K562 (cell line): ENCODE results near the gene PNMA8A. TPM values are rescaled to one million over a fixed set of nuclear protein-coding genes. Genes with fewer than 3 reads are reported as not detected.

ENCODE experiments used
- ATAC-seq: fragments of 200-7000 bp; cut with Tn5 transposase; 3 replicates; pipeline ENCODE4 v1.9.1; 2020; ENCODE audit warnings: moderate library complexity
- BruUV-seq: library from RNA; stranded (reverse); fragments of 400-500 nt; replicated peaks from 2 replicates; lab custom pipeline; 2021; lab: Mats Ljungman, UMichigan
- CTCF ChIA-PET: fragments of 300-600 bp; formaldehyde crosslinking; extraction: SDS; loops from one replicate; lab custom pipeline; 2021; ENCODE audit warnings: low intra/inter-chr PET ratio; lab: Yijun Ruan, JAX
- POLR2A ChIA-PET: fragments of 300-600, 350-650 bp; sonication (Branson Sonifier 250); formaldehyde crosslinking; extraction: SDS; loops from one replicate; lab custom pipeline; 2021; ENCODE audit warnings: antibody characterized with exemption, inconsistent platforms; lab: Yijun Ruan, JAX
- DNase-seq, 4 experiments: peaks; one replicate each; pipeline versions ENCODE4 v3.0.0 to v3.0.0-alpha.2; 2011 to 2018; ENCODE audit warnings: low spot score in 3 of 4, mixed read lengths in 3 of 4; ENCODE audit errors: extremely low read depth in 1 of 4
- FAIRE-seq: peaks from 2 replicates; lab custom pipeline; 2011; peaks lifted over from hg19 to GRCh38; lab: Jason Lieb, UNC
- H2AFZ ChIP-seq: 2 replicates; pipeline ENCODE4 v1.6.0; 2011; ENCODE audit warnings: low read depth, low read length, control low read depth, inconsistent platforms
- H3K27ac ChIP-seq: fragments of 200-600 bp; 3 replicates; pipeline ENCODE4 v1.8.0; 2011; ENCODE audit warnings: low read depth, mild to moderate bottlenecking, control low read depth, inconsistent platforms, low read length, moderate library complexity, mixed read lengths; ENCODE audit errors: extremely low read depth
- H3K27me3 ChIP-seq, 2 experiments: fragments of 300-600 bp in 1 of 2; 2 replicates in 1 of 2; 3 replicates in 1 of 2; pipeline versions ENCODE4 v1.6.0 to v1.8.0; 2011; ENCODE audit warnings: inconsistent platforms in 2 of 2, low read length in 2 of 2, mild to moderate bottlenecking in 1 of 2, mixed read lengths in 1 of 2, moderate library complexity in 1 of 2; ENCODE audit not compliant: control insufficient read depth in 2 of 2, insufficient read depth in 2 of 2
- H3K36me3 ChIP-seq: fragments of 300-600 bp; 3 replicates; pipeline ENCODE4 v1.8.0; 2011; ENCODE audit warnings: mild to moderate bottlenecking, low read length, inconsistent platforms; ENCODE audit not compliant: control insufficient read depth, insufficient read depth
- H3K4me1 ChIP-seq, 2 experiments: fragments of 200-600 bp in 1 of 2; replicated peaks in 1 of 2; 2 replicates in 1 of 2; 3 replicates in 1 of 2; pipeline versions ENCODE4 v1.5.1 to v1.8.0; 2011; ENCODE audit warnings: inconsistent platforms in 2 of 2, low read length in 2 of 2, mild to moderate bottlenecking in 1 of 2, mixed read lengths in 1 of 2, moderate library complexity in 1 of 2; ENCODE audit not compliant: control insufficient read depth in 2 of 2, insufficient read depth in 2 of 2
- H3K4me2 ChIP-seq: 2 replicates; pipeline ENCODE4 v1.6.1; 2011; ENCODE audit warnings: low read length, control low read depth, inconsistent platforms, mixed read lengths; ENCODE audit not compliant: insufficient read depth
- H3K4me3 ChIP-seq: fragments of 200-600 bp; sonication (generic), shearing (Covaris generic); 2 replicates; pipeline ENCODE4 v1.5.1; 2016; ENCODE audit warnings: control low read depth, inconsistent platforms
- H3K79me2 ChIP-seq: fragments of 200-600 bp; 3 replicates; pipeline ENCODE4 v1.8.0; 2011; ENCODE audit warnings: low read length, inconsistent platforms; ENCODE audit not compliant: control insufficient read depth, insufficient read depth
- H3K9ac ChIP-seq, 2 experiments: 2 replicates each; pipeline versions ENCODE4 v1.6.0 to v1.6.1; 2011; ENCODE audit warnings: low read depth in 2 of 2, low read length in 2 of 2, control low read depth in 1 of 2, inconsistent platforms in 1 of 2, mild to moderate bottlenecking in 1 of 2, mixed read lengths in 1 of 2; ENCODE audit not compliant: insufficient read depth in 1 of 2
- H3K9me1 ChIP-seq: one replicate; pipeline ENCODE4 v1.6.0; 2011; ENCODE audit warnings: inconsistent platforms, mild to moderate bottlenecking, low read length, moderate library complexity; ENCODE audit not compliant: control insufficient read depth, insufficient read depth
- H3K9me3 ChIP-seq: replicated peaks from 2 replicates; pipeline ENCODE4 v1.5.1; 2011; ENCODE audit warnings: low read depth, low read length, inconsistent platforms; ENCODE audit not compliant: control insufficient read depth, insufficient read depth
- H4K20me1 ChIP-seq: replicated peaks from 2 replicates; pipeline ENCODE4 v1.6.1; 2011; ENCODE audit warnings: low read length, inconsistent platforms, mixed read lengths; ENCODE audit not compliant: control insufficient read depth, insufficient read depth
- ATF7 ChIP-seq: fragments of 450-650 bp; IDR thresholded peaks from 2 replicates; pipeline ENCODE4 v1.7.1; 2014; ENCODE audit warnings: mild to moderate bottlenecking, moderate library complexity
- BHLHE40 ChIP-seq: IDR thresholded peaks from 2 replicates; pipeline ENCODE4 v1.6.1; 2011; ENCODE audit warnings: low read length, improper control_type of control experiment
- ETV1 ChIP-seq: fragments of 450-650 bp; conservative IDR thresholded peaks from 2 replicates; pipeline ENCODE4 v1.6.1; 2016; ENCODE audit warnings: missing genetic modification characterization, control low read depth, low read depth, missing compliant biosample characterization
- FOXM1 ChIP-seq, 2 experiments: fragments of 450-650 bp in 1 of 2; sonication (generic) in 1 of 2; formaldehyde crosslinking in 1 of 2; IDR thresholded peaks; 2 replicates each; pipeline versions ENCODE4 v1.6.1 to v1.9.0; 2017 to 2022; ENCODE audit warnings: low read depth in 2 of 2, mild to moderate bottlenecking in 2 of 2, missing genetic modification reagents in 1 of 2, moderate library complexity in 1 of 2
- MCM2 ChIP-seq: fragments of 450-650 bp; IDR thresholded peaks from 2 replicates; pipeline ENCODE4 v1.6.1; 2017; ENCODE audit warnings: low read depth, mild to moderate bottlenecking
- NFYB ChIP-seq: IDR thresholded peaks from 2 replicates; pipeline ENCODE4 v1.6.1; 2011; ENCODE audit warnings: mild to moderate bottlenecking, moderate library complexity; ENCODE audit not compliant: insufficient read length; ENCODE audit errors: extremely low read depth
- NONO ChIP-seq, 2 experiments: fragments of 200-400 bp in 1 of 2; fragments of 450-650 bp in 1 of 2; formaldehyde crosslinking in 1 of 2; IDR thresholded peaks; 2 replicates each; pipeline ENCODE4 v1.6.1; 2017; ENCODE audit warnings: low read depth in 2 of 2, mild to moderate bottlenecking in 2 of 2, moderate library complexity in 2 of 2, low read length in 1 of 2
- POLR2AphosphoS2 ChIP-seq: IDR thresholded peaks from 2 replicates; pipeline ENCODE4 v1.6.1; 2012; ENCODE audit warnings: low read length, improper control_type of control experiment
- RAD51 ChIP-seq: fragments of 450-650 bp; IDR thresholded peaks from 2 replicates; pipeline ENCODE4 v1.7.1; 2016; ENCODE audit warnings: low read depth, mild to moderate bottlenecking, borderline replicate concordance
- TAL1 ChIP-seq: fragments of 450-650 bp; IDR thresholded peaks from 2 replicates; pipeline ENCODE4 v1.6.1; 2016; ENCODE audit warnings: mild to moderate bottlenecking
- ZC3H4 ChIP-seq: sonication (generic); formaldehyde crosslinking; IDR thresholded peaks from 2 replicates; pipeline ENCODE4 v1.9.0; 2021; ENCODE audit warnings: missing genetic modification reagents, borderline replicate concordance
- ZNF12 ChIP-seq: sonication (generic); formaldehyde crosslinking; IDR thresholded peaks from 2 replicates; pipeline ENCODE4 v1.4.0; 2020; ENCODE audit warnings: mild to moderate bottlenecking, missing genetic modification reagents
- ZNF436 ChIP-seq: fragments of 250-450, 450-650 bp; sonication (Bioruptor Pico); formaldehyde crosslinking; IDR thresholded peaks from 2 replicates; pipeline ENCODE4 v1.7.0; 2020; ENCODE audit warnings: mild to moderate bottlenecking
- ZNF696 ChIP-seq: fragments of 250-450 bp; sonication (Bioruptor Pico); conservative IDR thresholded peaks from 2 replicates; pipeline ENCODE4 v1.4.0; 2020; ENCODE audit warnings: mild to moderate bottlenecking, moderate library complexity
- WGBS: fragments of 100-300 bp; shearing (Covaris generic); methylation state at CpG from one replicate; pipeline ENCODE4 v1.1.6; 2016; ENCODE audit warnings: low coverage, mixed read lengths; ENCODE audit not compliant: insufficient coverage; ENCODE audit errors: missing lambda C conversion rate; 5-methylcytosine and 5-hydroxymethylcytosine counted together
- in situ Hi-C: fragments of 300-500 bp; cut with MboI; formaldehyde crosslinking; loops from 4 replicates; pipeline ENCODE4 v1.15.0; 2018; ENCODE audit warnings: inconsistent platforms, mixed read lengths
- intact Hi-C: fragments of 100-400 bp; cut with micrococcal nuclease; formaldehyde crosslinking; loops from 2 replicates; pipeline ENCODE4 v1.14.2; 2022
- polyA plus RNA-seq, 8 experiments: library from polyadenylated mRNA; depleted of rRNA in 4 of 8; stranded (reverse) in 5 of 8; unstranded in 3 of 8; fragments of >200 nt; fragmentation: Nextera tagmentation in 2 of 8; fragmentation: Illumina TruSeq in 1 of 8; extraction: Ambion mirVana in 2 of 8; extraction: Trizol in 1 of 8; gene quantifications; 2 replicates each; pipeline versions ENCODE4 v1.2.1 to v1.2.3, GENCODE V29; 2011 to 2014; ENCODE audit warnings: inconsistent platforms in 1 of 8, missing spikeins in 1 of 8
- total RNA-seq, 7 experiments: library from RNA; depleted of rRNA in 6 of 7; stranded (reverse); fragments of >200 nt in 6 of 7; fragmentation: Illumina TruSeq in 2 of 7; extraction: Trizol in 2 of 7; gene quantifications; 2 replicates each; pipeline versions ENCODE4 v1.2.1 to v1.2.3, GENCODE V29; 2011 to 2021; ENCODE audit warnings: low replicate concordance in 1 of 7
- TF ChIP-seq, protein P1 (sequence below): fragments of 450-650 bp; IDR thresholded peaks from 2 replicates; pipeline ENCODE4 v1.6.1; 2016; ENCODE audit warnings: borderline replicate concordance
- TF ChIP-seq, protein P2 (sequence below): fragments of 250-450 bp; sonication (Bioruptor Pico); IDR thresholded peaks from 2 replicates; pipeline ENCODE4 v1.5.0; 2021; ENCODE audit warnings: mild to moderate bottlenecking, borderline replicate concordance

Gene PNMA8A
- total and polyA plus RNA-seq, 9 of the 15 experiments (the other 6 are each of a cell fraction or from before 2014, with no cell fraction given) = 6.6 to 23.8 (median 14.9) TPM

DNA sequence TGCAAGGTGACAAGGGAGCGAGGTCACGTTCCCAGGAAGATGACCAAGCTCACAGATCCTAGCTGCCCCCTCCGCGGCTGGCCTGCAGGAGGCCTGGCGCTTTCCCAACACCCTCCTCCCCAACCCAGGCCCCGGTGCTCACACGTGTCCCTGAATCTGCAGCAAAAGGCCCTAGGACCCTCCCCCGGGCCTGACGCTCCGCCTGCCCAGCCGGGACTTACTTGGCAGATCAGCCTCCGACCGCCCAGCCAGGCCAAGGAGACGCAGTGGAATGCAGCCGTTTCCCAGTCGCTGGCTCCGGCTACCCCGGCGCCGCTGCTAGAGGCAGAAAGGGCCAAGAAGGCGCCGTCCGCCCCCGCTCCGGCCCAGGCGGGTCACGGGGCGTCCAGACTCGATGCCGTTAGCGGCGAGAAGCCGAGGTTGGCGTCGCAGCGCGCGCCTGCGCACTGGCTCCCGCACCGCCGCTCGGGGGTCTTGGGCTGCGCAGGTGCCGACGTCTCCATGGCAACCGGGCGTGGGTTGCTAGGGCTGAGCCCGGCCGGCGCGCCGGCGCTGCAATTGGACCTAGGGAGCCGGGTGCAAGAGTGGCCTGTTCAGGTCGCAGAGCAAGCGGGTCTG lies at the start of gene PNMA8A (continued):
- TF ChIP-seq, protein P1, sequence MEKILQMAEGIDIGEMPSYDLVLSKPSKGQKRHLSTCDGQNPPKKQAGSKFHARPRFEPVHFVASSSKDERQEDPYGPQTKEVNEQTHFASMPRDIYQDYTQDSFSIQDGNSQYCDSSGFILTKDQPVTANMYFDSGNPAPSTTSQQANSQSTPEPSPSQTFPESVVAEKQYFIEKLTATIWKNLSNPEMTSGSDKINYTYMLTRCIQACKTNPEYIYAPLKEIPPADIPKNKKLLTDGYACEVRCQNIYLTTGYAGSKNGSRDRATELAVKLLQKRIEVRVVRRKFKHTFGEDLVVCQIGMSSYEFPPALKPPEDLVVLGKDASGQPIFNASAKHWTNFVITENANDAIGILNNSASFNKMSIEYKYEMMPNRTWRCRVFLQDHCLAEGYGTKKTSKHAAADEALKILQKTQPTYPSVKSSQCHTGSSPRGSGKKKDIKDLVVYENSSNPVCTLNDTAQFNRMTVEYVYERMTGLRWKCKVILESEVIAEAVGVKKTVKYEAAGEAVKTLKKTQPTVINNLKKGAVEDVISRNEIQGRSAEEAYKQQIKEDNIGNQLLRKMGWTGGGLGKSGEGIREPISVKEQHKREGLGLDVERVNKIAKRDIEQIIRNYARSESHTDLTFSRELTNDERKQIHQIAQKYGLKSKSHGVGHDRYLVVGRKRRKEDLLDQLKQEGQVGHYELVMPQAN = peak; percentile 85; the same call in 1 of the 2 replicates
- no peak for TF ChIP-seq ETV1 (tag)
- no peak for TF ChIP-seq RAD51
- TF ChIP-seq ZNF12 (CRISPR knock-in tag) = 0 out of 2 replicates have a peak, but pooled peaks have one; percentile 17
- no peak for TF ChIP-seq ZNF436 (CRISPR knock-in tag)
- peak; percentile 39; the same call in 1 of the 2 replicates for TF ChIP-seq ATF7
- no peak for TF ChIP-seq TAL1

DNA sequence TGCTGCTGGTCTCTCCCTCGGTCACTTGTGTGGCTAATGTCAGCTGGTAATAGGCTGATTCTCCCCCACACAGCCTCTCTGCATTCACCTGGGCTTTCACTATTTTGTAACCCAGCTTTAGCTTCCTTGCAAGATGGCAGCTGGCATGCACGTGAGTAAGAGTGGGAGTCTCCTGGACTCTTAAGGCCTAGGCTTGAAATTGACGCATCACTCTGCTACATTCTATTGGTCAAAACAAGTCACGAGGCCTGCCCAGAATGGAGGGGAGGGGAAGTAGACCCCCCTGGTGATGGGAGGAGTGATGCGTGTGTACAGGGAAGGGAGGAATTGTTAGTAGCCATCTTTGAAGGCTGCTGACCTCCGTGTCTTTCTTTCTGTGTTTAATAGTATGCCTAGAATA lies 49.3 kb upstream of the PNMA8A start:
- Histone ChIP-seq H3K4me1 (no peaks in the 10 kb centered on the region), H3K9me1 (no peaks in the 10 kb centered on the region), H3K27ac (no peak overlapping the region), H3K36me3 (no peaks in the 10 kb centered on the region), H4K20me1 (no peaks in the 10 kb centered on the region), H3K79me2 (no peaks in the 10 kb centered on the region), H3K27me3 (0 out of 5 replicates have a peak, but pooled peaks cover 0 to 4% of the 10 kb centered on the region in 2 experiments), H2AFZ (peak overlapping the region; percentile 61), H3K9me3 (no peaks in the 10 kb centered on the region; the same call in none of the 2 replicates), H3K9ac (no peak overlapping the region), H3K4me2 (no peak overlapping the region), H3K4me3 (no peak overlapping the region)
- ATAC-seq (peak; percentile 92), FAIRE-seq (peak; percentile 69), DNase-seq (peak; percentile 52 to 74 (median 69))
- BruUV-seq = no TSS peak
- intact Hi-C loops (no loop called here), in situ Hi-C loops (no loop called here)
- ChIA-PET POLR2A (interaction anchor here (0.5 to 0.6 kb wide), 2 partner anchors 12 to 738 kb away, joined by 3 read pairs; partner anchors contain the start of gene DMPK), CTCF (no interaction called here)
- WGBS = 9% methylated on average over 6 of the region's 6 CpGs
- TF ChIP-seq ZNF696 (no peak), POLR2AphosphoS2 (no peak), FOXM1 (IDR thresholded peaks at IDR 0.05; ENCODE audit: low read depth) (no peak), FOXM1 (CRISPR knock-in tag; IDR thresholded peaks at IDR 0.05; ENCODE audit: low read depth) (no peak), ZC3H4 (CRISPR knock-in tag) (no peak), RAD51 (peak; percentile 76; the same call in 1 of the 2 replicates), MCM2 (no peak), NONO (IDR thresholded peaks at IDR 0.05; ENCODE audit: low read depth in 2 of 2, low read length in 1 of 2) (no peak), NFYB (peak; percentile 62), BHLHE40 (peak; percentile 61)
- TF ChIP-seq, protein P2, sequence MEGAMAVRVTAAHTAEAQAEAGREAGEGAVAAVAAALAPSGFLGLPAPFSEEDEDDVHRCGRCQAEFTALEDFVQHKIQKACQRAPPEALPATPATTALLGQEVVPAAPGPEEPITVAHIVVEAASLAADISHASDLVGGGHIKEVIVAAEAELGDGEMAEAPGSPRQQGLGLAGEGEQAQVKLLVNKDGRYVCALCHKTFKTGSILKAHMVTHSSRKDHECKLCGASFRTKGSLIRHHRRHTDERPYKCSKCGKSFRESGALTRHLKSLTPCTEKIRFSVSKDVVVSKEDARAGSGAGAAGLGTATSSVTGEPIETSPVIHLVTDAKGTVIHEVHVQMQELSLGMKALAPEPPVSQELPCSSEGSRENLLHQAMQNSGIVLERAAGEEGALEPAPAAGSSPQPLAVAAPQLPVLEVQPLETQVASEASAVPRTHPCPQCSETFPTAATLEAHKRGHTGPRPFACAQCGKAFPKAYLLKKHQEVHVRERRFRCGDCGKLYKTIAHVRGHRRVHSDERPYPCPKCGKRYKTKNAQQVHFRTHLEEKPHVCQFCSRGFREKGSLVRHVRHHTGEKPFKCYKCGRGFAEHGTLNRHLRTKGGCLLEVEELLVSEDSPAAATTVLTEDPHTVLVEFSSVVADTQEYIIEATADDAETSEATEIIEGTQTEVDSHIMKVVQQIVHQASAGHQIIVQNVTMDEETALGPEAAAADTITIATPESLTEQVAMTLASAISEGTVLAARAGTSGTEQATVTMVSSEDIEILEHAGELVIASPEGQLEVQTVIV (CRISPR knock-in tag) = no peak
